DND-41 (cell line): Measurements from ENCODE around the gene PKDREJ.

ENCODE experiments used
- EZH2 ChIP-seq: IDR thresholded peaks from 3 replicates; pipeline ENCODE4 v1.6.1; 2012; ENCODE audit warnings: borderline replicate concordance, low read depth, mild to moderate bottlenecking, moderate library complexity, low read length, inconsistent platforms; ENCODE audit not compliant: severe bottlenecking
- TF ChIP-seq, protein P1 (sequence below): IDR thresholded peaks from 2 replicates; pipeline ENCODE4 v1.5.1; 2012; ENCODE audit warnings: borderline replicate concordance, low read length, moderate library complexity, mild to moderate bottlenecking; ENCODE audit not compliant: poor library complexity, severe bottlenecking; ENCODE audit errors: extremely low read depth

- TF ChIP-seq, protein P1, sequence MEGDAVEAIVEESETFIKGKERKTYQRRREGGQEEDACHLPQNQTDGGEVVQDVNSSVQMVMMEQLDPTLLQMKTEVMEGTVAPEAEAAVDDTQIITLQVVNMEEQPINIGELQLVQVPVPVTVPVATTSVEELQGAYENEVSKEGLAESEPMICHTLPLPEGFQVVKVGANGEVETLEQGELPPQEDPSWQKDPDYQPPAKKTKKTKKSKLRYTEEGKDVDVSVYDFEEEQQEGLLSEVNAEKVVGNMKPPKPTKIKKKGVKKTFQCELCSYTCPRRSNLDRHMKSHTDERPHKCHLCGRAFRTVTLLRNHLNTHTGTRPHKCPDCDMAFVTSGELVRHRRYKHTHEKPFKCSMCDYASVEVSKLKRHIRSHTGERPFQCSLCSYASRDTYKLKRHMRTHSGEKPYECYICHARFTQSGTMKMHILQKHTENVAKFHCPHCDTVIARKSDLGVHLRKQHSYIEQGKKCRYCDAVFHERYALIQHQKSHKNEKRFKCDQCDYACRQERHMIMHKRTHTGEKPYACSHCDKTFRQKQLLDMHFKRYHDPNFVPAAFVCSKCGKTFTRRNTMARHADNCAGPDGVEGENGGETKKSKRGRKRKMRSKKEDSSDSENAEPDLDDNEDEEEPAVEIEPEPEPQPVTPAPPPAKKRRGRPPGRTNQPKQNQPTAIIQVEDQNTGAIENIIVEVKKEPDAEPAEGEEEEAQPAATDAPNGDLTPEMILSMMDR = no peak
- TF ChIP-seq EZH2 = no peak
Measured at GRCh38 chr22:46259374-46259773, 3.8 kb downstream of the PKDREJ start.
